Activated T-cell treated with anti-CD3 and anti-CD28 coated beads for 4 hours (primary cell): ENCODE data around the gene CARD14.
"Not testable (repeated sequence)": the region's sequence is repeated elsewhere in the genome, so short reads cannot be mapped to it uniquely, and the experiment has no call there.

Experiments
- DNase-seq: peaks from one replicate; pipeline ENCODE4 v3.0.0-alpha.2; 2020

The CARD14 gene

GRCh38 chr17:80151333-80151732 is 18.5 kb upstream of the CARD14 start:
- no peak for DNase-seq

DNA sequence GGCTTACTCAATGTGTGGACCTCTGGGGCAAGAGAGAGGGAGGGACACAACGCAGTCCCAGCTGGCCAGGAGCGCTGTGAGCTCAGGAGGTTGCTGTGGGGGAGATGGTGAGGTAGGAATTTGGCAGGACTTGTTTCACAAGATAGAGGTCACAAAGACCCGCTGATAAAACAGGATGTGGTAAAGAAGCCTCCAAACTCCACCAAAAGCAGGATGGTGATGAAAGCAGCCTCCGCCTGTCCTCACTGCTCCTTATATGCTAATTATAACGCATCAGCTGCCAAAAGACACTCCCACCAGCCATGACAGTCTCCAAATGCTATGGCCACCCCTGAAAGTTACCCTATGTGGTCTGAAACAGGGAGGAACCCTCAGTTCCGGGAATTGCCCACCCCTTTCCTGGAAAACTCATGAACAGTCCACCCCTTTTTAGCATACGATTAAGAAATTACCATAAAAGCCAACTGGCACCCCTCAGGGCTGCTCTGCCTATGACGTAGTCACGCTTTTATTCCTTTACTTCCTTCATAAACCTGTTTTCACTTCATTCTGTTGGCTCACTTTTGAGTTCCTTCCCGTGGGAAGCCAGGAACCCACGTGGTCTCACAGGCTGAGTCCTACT is 17.6 kb upstream of the CARD14 start:
- DNase-seq, result no peak

GRCh38 chr17:80153004-80153403 is 16.8 kb upstream of the CARD14 start:
- no peak for DNase-seq

GRCh38 chr17:80154166-80154565 is 15.7 kb upstream of the CARD14 start:
- no peak for DNase-seq

DNA sequence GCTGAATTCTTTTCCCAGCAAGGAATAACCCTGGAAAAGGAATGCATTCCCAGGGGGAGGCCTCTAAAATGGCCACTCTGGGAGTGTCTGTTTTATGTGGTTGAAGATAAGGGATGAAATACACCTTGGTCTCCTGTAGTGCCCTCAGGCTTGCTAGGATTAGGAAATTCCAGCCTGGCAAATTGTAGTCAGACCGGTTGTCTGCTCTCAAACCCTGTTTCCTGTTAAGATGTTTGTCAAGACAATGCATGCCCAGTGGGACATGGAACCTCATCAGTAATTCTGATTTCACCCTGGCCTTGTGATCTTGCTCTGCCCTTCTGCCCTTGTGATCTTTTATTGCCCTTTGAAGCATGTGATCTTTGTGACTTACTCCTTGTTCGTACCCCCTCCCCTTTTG is 14.2 kb upstream of the CARD14 start:
- DNase-seq, result not testable (repeated sequence)

- no peak for DNase-seq
Measured at GRCh38 chr17:80158846-80159245, 11.0 kb upstream of the CARD14 start.

- DNase-seq, result no peak
Measured at GRCh38 chr17:80160536-80160935, 9.3 kb upstream of the CARD14 start.

DNA sequence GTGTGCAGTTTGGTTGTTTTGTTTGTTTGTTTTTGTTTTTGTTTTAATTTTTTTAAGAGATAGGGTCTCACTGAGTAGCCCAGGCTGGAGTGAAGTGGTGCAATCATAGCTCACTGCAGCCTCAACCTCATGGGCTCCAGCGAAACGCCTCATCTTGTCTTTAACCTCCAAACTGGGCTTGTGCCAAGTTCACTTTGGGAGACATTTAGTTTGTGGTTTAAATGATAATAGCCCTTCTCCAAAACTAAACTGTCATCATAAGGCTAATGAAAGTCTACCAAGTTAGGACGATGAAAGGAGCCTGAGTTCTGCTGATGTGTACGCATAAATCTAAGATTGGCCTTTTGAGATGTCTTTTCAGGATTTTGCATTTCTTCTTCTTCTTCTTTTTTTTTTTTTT is 6.5 kb upstream of the CARD14 start:
- no peak for DNase-seq

- no peak for DNase-seq
Measured at GRCh38 chr17:80164185-80164584, 5.6 kb upstream of the CARD14 start.

GRCh38 chr17:80166446-80166845 is 3.4 kb upstream of the CARD14 start:
- DNase-seq, result no peak

DNA sequence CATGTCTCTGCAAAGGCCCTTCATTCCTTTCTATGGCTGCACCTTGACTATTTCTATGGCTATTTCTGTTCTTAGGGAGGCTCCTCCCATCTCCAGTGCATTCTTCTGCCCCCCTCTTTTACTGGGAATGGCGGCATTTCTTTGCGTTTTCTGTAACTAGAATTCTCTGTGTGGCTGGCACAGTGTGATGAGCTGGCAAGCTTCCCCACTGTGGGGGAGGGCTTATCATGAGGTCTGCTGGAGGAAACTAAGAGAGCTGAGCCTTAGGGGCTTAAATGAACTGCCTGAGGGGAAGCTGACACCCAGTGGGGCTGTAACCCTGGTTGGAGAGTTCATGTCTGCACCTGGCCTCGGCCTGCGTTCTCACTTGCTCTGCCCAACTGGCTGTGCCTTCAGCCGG is 1.5 kb upstream of the CARD14 start:
- no peak for DNase-seq

DNA sequence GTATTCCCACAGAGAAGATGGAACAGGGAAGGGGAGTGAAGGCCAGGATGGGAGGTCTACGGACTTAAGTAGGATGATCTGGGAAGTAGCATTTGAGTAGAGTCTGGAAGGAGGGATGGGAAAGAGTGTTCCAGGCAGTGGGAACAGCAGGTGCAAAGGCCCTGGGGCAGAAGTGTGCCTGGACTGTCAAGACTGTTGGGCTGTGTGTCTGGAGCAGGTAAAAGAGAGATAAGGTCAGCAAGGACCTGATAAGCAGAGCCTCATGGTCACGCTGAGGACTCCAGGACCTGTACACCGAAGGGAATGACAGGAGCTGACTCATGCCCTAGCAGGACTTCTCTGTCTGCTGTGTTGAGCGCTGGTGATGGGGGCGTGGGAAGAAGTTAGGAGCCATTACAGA is 723 bp upstream of the CARD14 start:
- no peak for DNase-seq

- DNase-seq, result no peak
Measured at GRCh38 chr17:80171681-80172080, 1.9 kb downstream of the CARD14 start.

DNA sequence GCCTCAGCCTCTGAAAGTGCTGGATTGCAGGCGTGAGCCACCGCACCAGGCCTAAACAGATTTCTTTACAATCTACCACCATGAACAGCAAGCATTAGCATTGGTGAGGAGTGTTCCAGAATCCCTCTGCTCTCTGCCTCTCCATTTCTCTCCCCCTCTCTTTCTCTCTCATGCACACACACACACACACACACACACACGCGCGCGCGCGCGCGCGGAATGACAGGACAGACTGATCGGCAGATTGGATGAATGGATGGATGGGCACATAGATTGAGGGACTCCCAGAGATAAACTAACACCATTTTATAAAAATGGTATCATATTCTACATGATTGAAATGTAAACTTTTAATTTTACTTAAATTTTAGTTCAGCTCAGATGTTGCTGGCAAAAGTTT is 3.3 kb downstream of the CARD14 start:
- no peak for DNase-seq

GRCh38 chr17:80173916-80174315 is 4.1 kb downstream of the CARD14 start:
- no peak for DNase-seq

DNA sequence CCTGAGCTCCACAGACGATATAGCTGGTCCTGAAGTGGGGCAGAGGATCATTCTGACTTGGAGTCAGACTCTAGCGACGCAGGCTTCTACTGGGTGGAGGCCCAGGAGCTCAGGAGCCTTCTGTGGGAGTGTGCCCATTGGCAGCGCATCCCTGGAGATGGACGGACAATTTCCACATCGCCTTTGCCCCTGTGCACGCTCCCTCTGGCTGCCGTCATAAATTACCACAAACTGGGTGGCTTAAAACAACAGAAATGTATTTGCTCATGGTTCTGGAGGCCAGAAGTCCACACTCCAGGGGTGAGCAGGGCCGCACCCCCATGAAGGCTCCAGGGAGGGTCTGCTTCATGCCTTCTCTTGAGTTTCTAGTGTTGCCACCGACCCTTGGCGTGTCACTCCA is 6.9 kb downstream of the CARD14 start:
- DNase-seq, result no peak

- DNase-seq, result no peak
Measured at GRCh38 chr17:80177986-80178595, 8.3 kb downstream of the CARD14 start.

DNA sequence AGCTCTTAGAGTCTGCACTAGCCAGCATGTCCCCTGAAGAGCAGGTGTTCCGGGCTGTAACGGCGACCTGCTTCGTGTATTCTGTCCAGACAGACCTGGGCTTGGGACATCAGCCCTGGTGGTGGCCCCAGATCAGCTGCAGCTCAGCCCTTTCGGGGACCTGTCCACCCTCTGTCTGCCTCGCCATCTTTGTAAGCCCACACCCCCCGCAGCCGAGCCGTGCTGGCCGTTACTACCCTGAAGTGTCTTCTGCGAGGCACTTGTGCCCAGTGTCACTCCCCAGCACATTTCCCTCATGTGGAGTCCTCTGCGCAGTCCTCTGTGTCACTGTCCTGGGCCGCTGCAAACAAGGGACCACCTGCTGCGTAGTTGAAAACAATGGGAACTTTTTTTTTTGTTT is 10.4 kb downstream of the CARD14 start:
- DNase-seq, result no peak

DNA sequence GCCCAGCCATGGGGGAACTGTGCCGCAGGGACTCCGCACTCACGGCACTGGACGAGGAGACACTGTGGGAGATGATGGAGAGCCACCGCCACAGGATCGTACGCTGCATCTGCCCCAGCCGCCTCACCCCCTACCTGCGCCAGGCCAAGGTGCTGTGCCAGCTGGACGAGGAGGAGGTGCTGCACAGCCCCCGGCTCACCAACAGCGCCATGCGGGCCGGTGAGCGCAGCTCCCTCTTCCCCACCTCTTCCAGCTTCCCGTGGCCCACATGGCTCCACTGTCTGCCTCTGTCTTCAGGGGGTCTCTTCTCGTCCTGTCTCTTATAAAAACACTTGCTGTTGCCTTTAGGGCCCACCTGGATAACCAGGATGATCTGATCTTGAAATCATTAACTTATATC is 11.6 kb downstream of the CARD14 start:
- no peak for DNase-seq

GRCh38 chr17:80182118-80182844 is 12.5 kb downstream of the CARD14 start:
- DNase-seq, result no peak

DNA sequence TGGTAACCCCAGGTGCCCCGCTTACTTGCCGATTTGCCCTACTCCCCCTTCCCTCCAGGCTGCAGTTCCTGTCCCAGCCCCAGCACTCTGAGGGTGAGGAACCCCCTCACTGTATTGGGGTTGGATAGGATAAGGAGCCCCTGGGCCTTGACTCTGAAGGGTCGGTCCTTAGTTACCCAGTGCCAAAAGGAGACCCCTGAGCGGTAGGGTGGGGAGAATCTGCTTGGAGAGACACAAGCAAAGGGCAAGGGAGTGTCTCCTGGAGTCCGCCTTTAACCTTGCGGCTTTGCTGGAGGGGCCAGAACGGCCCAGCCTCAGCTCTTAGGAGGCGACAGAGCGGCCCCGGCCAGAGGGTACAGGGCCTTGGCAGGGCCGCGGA is 13.0 kb downstream of the CARD14 start:
- DNase-seq, result no peak

GRCh38 chr17:80183581-80184422 is 14.0 kb downstream of the CARD14 start:
- no peak for DNase-seq

DNA sequence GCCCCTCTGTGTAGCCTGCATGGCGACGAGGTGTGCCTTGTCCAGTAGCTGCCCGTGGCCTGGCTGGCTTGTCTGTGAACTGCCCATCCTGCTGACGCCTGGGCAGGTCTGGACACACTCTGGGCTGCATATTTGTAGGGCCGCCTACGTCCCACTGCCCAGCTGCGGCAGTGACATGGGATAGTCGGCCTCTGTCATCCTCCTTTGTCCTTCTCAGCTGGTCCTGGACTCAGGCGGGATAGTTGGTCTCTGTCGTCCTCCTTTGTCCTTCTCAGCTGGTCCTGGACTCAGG is 14.5 kb downstream of the CARD14 start:
- no peak for DNase-seq

GRCh38 chr17:80185968-80186367 is 16.1 kb downstream of the CARD14 start:
- DNase-seq, result no peak
